ENCODE data around the gene MYH11. TPM values are rescaled to one million over a fixed set of nuclear protein-coding genes. Genes with fewer than 3 reads are reported as not detected.
"Not testable (repeated sequence)": the region's sequence is repeated elsewhere in the genome, so short reads cannot be mapped to it uniquely, and the experiment has no call there.

Gene MYH11
- total and polyA plus RNA-seq, 2 experiments from 2014 or later = 1.6 to 5.9 TPM

DNA sequence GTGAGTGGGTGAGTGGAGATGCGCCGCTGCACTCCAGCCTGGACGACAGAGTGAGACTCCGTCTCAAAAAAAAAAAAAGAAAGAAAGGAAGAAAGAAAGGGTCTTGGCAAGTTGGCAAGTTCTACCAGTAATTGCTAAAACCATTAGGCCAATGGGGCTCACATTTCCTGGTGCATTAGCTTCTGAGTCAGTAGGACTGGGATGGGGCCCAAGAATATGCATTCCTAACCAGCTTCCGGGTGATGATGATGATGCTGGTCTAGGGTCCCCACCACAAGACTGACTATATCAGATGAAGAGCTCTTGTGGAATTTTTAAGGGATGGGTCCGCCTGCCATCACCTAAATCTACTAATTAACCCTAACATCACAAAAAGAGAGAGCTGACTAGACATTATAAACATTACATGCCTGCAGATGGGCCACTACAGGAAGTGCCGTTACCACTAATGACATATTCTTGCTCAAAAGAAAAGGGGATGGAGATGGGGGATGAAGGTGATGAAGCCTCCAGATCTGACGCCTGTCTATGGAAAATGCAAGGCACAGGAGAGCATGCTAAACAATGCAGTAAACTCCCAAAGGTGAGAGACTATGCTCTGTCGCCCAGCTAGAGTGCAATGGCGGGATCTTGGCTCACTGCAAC is 13.1 kb downstream of the MYH11 start:
- ATAC-seq = no peak

DNA sequence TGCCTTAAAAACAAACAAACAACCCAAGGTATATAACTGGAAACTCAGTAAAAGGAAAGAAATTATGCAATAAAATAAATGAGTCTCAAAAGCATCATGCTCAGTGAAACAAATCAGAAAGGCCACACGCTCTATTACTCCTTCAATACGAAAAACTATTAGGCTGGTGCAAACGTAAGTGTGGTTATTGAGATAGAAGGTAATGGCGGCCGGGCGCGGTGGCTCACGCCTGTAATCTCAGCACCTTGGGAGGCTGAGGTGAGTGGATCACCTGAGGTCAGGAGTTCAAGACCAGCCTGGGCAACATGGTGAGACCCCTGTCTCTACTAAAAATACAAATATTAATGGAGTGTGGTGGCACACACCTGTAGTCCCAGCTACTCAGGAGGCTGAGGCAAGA is 17.6 kb downstream of the MYH11 start:
- H3K4me1 Mint-ChIP-seq; H3F3A ChIP-seq (replicated peaks; ENCODE audit: low read depth); H3K27ac ChIP-seq (ENCODE audit: low read depth); H4K20me1 ChIP-seq (replicated peaks; ENCODE audit: insufficient read depth); DNase-seq (ENCODE audit: low spot score); H3K27me3 ChIP-seq (ENCODE audit: insufficient read depth); H3K9me2 ChIP-seq (ENCODE audit: insufficient read depth); H3K27ac Mint-ChIP-seq; H3K79me2 ChIP-seq (replicated peaks; ENCODE audit: insufficient read depth); H3K4me2 ChIP-seq; H3K36me3 ChIP-seq (ENCODE audit: insufficient read depth); H3K4me3 Mint-ChIP-seq; H3K36me3 Mint-ChIP-seq (ENCODE audit: low read depth); H3K4me1 ChIP-seq (ENCODE audit: insufficient read depth); ATAC-seq; H2AFZ ChIP-seq; H3K9me3 Mint-ChIP-seq; H3K4me3 ChIP-seq: not testable (repeated sequence)
- H3K27me3 Mint-ChIP-seq (ENCODE audit: insufficient read depth, low read depth, poor library complexity) = peaks cover 18% of the 10 kb centered on the region

More for the DNA sequence above, 13.1 kb downstream of the MYH11 start:
- Mint-ChIP-seq H3K27me3 (ENCODE audit: insufficient read depth, low read depth, poor library complexity) (peaks cover 15% of the 10 kb centered on the region), H3K36me3 (ENCODE audit: low read depth) (no peaks in the 10 kb centered on the region), H3K4me3 (no peak overlapping the region), H3K4me1 (no peaks in the 10 kb centered on the region), H3K27ac (no peak overlapping the region), H3K9me3 (no peaks in the 10 kb centered on the region)
- H3F3A ChIP-seq (replicated peaks; ENCODE audit: low read depth) = no peaks in the 10 kb centered on the region
- no peaks in the 10 kb centered on the region for H3K4me1 ChIP-seq (ENCODE audit: insufficient read depth)
- H3K27ac ChIP-seq (ENCODE audit: low read depth) = no peak overlapping the region
- no peaks in the 10 kb centered on the region; the same call in 1 of the 2 replicates for H4K20me1 ChIP-seq (replicated peaks; ENCODE audit: insufficient read depth)
- H3K27me3 ChIP-seq (ENCODE audit: insufficient read depth) = no peaks in the 10 kb centered on the region
- DNase-seq (ENCODE audit: low spot score) = no peak
- no peak overlapping the region for H2AFZ ChIP-seq
- H3K36me3 ChIP-seq (ENCODE audit: insufficient read depth) = no peaks in the 10 kb centered on the region
- no peaks in the 10 kb centered on the region for H3K9me2 ChIP-seq (ENCODE audit: insufficient read depth)
- H3K4me2 ChIP-seq = no peak overlapping the region
- H3K4me3 ChIP-seq = no peak overlapping the region
- H3K79me2 ChIP-seq (replicated peaks; ENCODE audit: insufficient read depth) = no peaks in the 10 kb centered on the region
- TF ChIP-seq EZH2phosphoT487 (IDR thresholded peaks at IDR 0.05; ENCODE audit: unreplicated experiment) (no peak), JUNB (IDR thresholded peaks at IDR 0.05; ENCODE audit: unreplicated experiment) (no peak), EZH2 (IDR thresholded peaks at IDR 0.05; ENCODE audit: low read depth, unreplicated experiment) (no peak)

DNA sequence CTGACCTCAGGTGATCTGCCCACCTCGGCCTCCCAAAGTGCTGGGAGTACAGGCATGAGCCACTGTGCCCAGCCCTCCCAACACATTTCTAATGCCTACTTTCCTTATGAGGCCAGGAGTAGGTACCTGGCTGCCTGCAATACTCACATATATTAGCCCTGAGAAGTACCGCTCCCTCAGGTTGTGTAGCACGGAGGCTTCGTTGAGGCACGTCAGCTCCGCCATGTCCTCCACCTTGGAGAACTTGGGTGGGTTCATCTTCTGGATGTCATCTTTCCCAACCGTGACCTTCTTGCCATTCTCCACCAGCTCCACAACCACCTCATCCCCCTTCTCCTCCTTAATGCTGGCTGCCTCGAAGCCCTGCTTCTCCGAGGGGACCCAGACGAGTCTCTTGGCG is 19.1 kb downstream of the MYH11 start:
- Mint-ChIP-seq H3K27me3 (ENCODE audit: insufficient read depth, low read depth, poor library complexity) (peaks cover 15% of the 10 kb centered on the region), H3K36me3 (ENCODE audit: low read depth) (no peaks in the 10 kb centered on the region), H3K4me1 (no peaks in the 10 kb centered on the region), H3K4me3 (no peak overlapping the region), H3K27ac (no peak overlapping the region), H3K9me3 (no peaks in the 10 kb centered on the region)
- TF ChIP-seq EZH2phosphoT487 (IDR thresholded peaks at IDR 0.05; ENCODE audit: unreplicated experiment) = no peak
- no peak for ATAC-seq
- no peak overlapping the region for H3K4me2 ChIP-seq
- no peaks in the 10 kb centered on the region; the same call in 1 of the 2 replicates for H4K20me1 ChIP-seq (replicated peaks; ENCODE audit: insufficient read depth)
- no peak overlapping the region for H3K27ac ChIP-seq (ENCODE audit: low read depth)
- no peaks in the 10 kb centered on the region for H3K36me3 ChIP-seq (ENCODE audit: insufficient read depth)
- H3K27me3 ChIP-seq (ENCODE audit: insufficient read depth) = no peaks in the 10 kb centered on the region
- H3K9me2 ChIP-seq (ENCODE audit: insufficient read depth) = no peaks in the 10 kb centered on the region
- H3F3A ChIP-seq (replicated peaks; ENCODE audit: low read depth) = no peaks in the 10 kb centered on the region
- H2AFZ ChIP-seq = no peak overlapping the region
- no peaks in the 10 kb centered on the region for H3K79me2 ChIP-seq (replicated peaks; ENCODE audit: insufficient read depth)
- DNase-seq (ENCODE audit: low spot score) = no peak
- no peak overlapping the region for H3K4me3 ChIP-seq
- no peaks in the 10 kb centered on the region for H3K4me1 ChIP-seq (ENCODE audit: insufficient read depth)

DNA sequence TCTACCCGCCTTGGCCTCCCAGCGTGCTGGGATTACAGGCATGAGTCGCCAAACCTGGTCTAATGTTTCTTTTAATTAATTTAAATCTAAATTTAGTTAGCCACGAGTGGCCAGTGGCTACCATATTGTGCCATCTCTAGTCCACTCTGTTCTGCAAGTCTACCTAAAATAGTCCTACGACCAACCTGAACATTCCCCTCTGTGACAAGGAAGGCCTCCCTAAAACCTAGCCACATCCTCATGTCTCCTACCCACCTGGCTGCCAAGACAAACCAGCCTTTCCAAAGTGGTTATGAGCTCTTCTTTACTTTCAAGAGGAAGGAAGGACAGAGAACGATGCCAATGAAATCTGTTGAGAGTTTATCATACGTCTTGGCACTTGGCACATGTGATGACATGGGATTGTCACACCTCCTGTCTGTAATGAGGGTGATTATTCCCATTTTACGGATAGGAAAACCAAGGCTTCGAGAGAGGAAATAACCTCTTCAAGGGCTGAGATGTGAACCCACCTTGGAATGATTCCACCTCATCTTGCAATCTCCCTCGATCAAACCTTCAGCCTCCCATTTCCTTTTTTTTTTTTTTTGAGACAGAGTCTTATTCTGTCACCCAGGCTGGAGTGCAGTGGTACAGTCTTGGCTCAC is 19.7 kb downstream of the MYH11 start:
- H2AFZ ChIP-seq = no peak overlapping the region
- H3K4me3 Mint-ChIP-seq = no peak overlapping the region
- H3K4me3 ChIP-seq = no peak overlapping the region
- H3K36me3 ChIP-seq (ENCODE audit: insufficient read depth) = no peaks in the 10 kb centered on the region
- no peaks in the 10 kb centered on the region for H3F3A ChIP-seq (replicated peaks; ENCODE audit: low read depth)
- no peak for DNase-seq (ENCODE audit: low spot score)
- no peak overlapping the region for H3K27ac ChIP-seq (ENCODE audit: low read depth)
- peaks cover 13% of the 10 kb centered on the region for H3K27me3 Mint-ChIP-seq (ENCODE audit: insufficient read depth, low read depth, poor library complexity)
- H3K4me1 ChIP-seq (ENCODE audit: insufficient read depth) = no peaks in the 10 kb centered on the region
- no peaks in the 10 kb centered on the region for H3K4me1 Mint-ChIP-seq
- H3K36me3 Mint-ChIP-seq (ENCODE audit: low read depth) = no peaks in the 10 kb centered on the region
- no peak for ATAC-seq
- H3K27me3 ChIP-seq (ENCODE audit: insufficient read depth) = no peaks in the 10 kb centered on the region
- H3K79me2 ChIP-seq (replicated peaks; ENCODE audit: insufficient read depth) = no peaks in the 10 kb centered on the region
- no peak overlapping the region for H3K4me2 ChIP-seq
- no peaks in the 10 kb centered on the region for H3K9me3 Mint-ChIP-seq
- H3K9me2 ChIP-seq (ENCODE audit: insufficient read depth) = no peaks in the 10 kb centered on the region
- no peaks in the 10 kb centered on the region; the same call in 1 of the 2 replicates for H4K20me1 ChIP-seq (replicated peaks; ENCODE audit: insufficient read depth)
- no peak overlapping the region for H3K27ac Mint-ChIP-seq
- TF ChIP-seq, protein P1, sequence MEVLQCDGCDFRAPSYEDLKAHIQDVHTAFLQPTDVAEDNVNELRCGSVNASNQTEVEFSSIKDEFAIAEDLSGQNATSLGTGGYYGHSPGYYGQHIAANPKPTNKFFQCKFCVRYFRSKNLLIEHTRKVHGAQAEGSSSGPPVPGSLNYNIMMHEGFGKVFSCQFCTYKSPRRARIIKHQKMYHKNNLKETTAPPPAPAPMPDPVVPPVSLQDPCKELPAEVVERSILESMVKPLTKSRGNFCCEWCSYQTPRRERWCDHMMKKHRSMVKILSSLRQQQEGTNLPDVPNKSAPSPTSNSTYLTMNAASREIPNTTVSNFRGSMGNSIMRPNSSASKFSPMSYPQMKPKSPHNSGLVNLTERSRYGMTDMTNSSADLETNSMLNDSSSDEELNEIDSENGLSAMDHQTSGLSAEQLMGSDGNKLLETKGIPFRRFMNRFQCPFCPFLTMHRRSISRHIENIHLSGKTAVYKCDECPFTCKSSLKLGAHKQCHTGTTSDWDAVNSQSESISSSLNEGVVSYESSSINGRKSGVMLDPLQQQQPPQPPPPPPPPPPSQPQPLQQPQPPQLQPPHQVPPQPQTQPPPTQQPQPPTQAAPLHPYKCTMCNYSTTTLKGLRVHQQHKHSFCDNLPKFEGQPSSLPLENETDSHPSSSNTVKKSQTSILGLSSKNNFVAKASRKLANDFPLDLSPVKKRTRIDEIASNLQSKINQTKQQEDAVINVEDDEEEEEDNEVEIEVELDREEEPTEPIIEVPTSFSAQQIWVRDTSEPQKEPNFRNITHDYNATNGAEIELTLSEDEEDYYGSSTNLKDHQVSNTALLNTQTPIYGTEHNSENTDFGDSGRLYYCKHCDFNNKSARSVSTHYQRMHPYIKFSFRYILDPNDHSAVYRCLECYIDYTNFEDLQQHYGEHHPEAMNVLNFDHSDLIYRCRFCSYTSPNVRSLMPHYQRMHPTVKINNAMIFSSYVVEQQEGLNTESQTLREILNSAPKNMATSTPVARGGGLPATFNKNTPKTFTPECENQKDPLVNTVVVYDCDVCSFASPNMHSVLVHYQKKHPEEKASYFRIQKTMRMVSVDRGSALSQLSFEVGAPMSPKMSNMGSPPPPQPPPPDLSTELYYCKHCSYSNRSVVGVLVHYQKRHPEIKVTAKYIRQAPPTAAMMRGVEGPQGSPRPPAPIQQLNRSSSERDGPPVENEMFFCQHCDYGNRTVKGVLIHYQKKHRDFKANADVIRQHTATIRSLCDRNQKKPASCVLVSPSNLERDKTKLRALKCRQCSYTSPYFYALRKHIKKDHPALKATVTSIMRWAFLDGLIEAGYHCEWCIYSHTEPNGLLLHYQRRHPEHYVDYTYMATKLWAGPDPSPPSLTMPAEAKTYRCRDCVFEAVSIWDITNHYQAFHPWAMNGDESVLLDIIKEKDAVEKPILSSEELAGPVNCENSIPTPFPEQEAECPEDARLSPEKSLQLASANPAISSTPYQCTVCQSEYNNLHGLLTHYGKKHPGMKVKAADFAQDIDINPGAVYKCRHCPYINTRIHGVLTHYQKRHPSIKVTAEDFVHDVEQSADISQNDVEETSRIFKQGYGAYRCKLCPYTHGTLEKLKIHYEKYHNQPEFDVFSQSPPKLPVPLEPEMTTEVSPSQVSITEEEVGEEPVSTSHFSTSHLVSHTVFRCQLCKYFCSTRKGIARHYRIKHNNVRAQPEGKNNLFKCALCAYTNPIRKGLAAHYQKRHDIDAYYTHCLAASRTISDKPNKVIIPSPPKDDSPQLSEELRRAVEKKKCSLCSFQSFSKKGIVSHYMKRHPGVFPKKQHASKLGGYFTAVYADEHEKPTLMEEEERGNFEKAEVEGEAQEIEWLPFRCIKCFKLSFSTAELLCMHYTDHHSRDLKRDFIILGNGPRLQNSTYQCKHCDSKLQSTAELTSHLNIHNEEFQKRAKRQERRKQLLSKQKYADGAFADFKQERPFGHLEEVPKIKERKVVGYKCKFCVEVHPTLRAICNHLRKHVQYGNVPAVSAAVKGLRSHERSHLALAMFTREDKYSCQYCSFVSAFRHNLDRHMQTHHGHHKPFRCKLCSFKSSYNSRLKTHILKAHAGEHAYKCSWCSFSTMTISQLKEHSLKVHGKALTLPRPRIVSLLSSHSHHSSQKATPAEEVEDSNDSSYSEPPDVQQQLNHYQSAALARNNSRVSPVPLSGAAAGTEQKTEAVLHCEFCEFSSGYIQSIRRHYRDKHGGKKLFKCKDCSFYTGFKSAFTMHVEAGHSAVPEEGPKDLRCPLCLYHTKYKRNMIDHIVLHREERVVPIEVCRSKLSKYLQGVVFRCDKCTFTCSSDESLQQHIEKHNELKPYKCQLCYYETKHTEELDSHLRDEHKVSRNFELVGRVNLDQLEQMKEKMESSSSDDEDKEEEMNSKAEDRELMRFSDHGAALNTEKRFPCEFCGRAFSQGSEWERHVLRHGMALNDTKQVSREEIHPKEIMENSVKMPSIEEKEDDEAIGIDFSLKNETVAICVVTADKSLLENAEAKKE (CRISPR knock-in tag; IDR thresholded peaks at IDR 0.05) = no peak
